ENCODE results near the gene CKS2. TPM values are rescaled to one million over a fixed set of nuclear protein-coding genes. Genes with fewer than 3 reads are reported as not detected.

The CKS2 gene
- total RNA-seq, 2 donors from 2014 or later = 2.3 to 4.7 TPM

GRCh38 chr9:89354471-89354870 is 43.5 kb downstream of the CKS2 start:
- Histone ChIP-seq H3K27ac (no peak overlapping the region), H3K36me3 (peaks cover 76% of the 10 kb centered on the region), H3K4me1 (ENCODE audit: control insufficient read depth in 1 of 2, low read depth in 2 of 2) (no peaks in the 10 kb centered on the region), H3K27me3 (replicated peaks; ENCODE audit: insufficient read depth) (no peaks in the 10 kb centered on the region), H3K4me3 (no peak overlapping the region), H3K9me3 (no peaks in the 10 kb centered on the region)
- no peak for ATAC-seq (ENCODE audit: insufficient number of reproducible peaks, low FRiP score, low read depth)
- TF ChIP-seq, protein P1, sequence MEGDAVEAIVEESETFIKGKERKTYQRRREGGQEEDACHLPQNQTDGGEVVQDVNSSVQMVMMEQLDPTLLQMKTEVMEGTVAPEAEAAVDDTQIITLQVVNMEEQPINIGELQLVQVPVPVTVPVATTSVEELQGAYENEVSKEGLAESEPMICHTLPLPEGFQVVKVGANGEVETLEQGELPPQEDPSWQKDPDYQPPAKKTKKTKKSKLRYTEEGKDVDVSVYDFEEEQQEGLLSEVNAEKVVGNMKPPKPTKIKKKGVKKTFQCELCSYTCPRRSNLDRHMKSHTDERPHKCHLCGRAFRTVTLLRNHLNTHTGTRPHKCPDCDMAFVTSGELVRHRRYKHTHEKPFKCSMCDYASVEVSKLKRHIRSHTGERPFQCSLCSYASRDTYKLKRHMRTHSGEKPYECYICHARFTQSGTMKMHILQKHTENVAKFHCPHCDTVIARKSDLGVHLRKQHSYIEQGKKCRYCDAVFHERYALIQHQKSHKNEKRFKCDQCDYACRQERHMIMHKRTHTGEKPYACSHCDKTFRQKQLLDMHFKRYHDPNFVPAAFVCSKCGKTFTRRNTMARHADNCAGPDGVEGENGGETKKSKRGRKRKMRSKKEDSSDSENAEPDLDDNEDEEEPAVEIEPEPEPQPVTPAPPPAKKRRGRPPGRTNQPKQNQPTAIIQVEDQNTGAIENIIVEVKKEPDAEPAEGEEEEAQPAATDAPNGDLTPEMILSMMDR (IDR thresholded peaks at IDR 0.05) = no peak
- DNase-seq (ENCODE audit: low spot score) = no peak

DNA sequence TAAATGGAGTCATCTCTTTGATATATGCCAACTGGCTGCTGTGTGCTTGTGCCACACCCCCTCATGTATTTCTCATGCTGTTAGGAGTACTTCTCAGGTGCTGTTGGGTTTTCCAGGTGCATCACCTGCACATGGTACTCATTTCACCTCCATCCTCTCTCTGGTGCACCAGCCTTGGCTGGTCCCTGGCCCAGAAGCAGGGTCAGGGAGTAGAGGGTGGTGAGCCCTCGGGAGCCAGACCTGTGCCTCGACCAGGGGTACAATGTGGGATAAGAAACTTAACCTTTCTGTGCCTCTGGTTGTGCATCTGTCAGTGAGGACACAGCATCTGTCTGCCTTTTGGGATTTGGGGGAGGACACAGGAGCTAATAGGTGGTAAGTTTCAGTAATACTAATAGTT is 45.8 kb downstream of the CKS2 start:
- H3K36me3 ChIP-seq = peaks cover 75% of the 10 kb centered on the region
- no peak for ATAC-seq (ENCODE audit: insufficient number of reproducible peaks, low FRiP score, low read depth)

GRCh38 chr9:89357331-89358197 is 46.6 kb downstream of the CKS2 start:
- no peaks in the 10 kb centered on the region for H3K9me3 ChIP-seq
- H3K4me1 ChIP-seq (ENCODE audit: control insufficient read depth in 1 of 2, low read depth in 2 of 2) = no peaks in the 10 kb centered on the region
- ATAC-seq (ENCODE audit: insufficient number of reproducible peaks, low FRiP score, low read depth) = no peak
- H3K4me3 ChIP-seq = no peak overlapping the region
- peaks cover 74% of the 10 kb centered on the region for H3K36me3 ChIP-seq
- H3K27me3 ChIP-seq (replicated peaks; ENCODE audit: insufficient read depth) = no peaks in the 10 kb centered on the region
- no peak overlapping the region for H3K27ac ChIP-seq
- TF ChIP-seq, protein P1 (IDR thresholded peaks at IDR 0.05) = no peak
- no peak for DNase-seq (ENCODE audit: low spot score)

More for the DNA sequence above, 45.8 kb downstream of the CKS2 start:
- H3K27ac ChIP-seq = no peak overlapping the region
- H3K9me3 ChIP-seq = no peaks in the 10 kb centered on the region
- H3K4me1 ChIP-seq (ENCODE audit: control insufficient read depth in 1 of 2, low read depth in 2 of 2) = no peaks in the 10 kb centered on the region
- DNase-seq (ENCODE audit: low spot score) = no peak
- no peaks in the 10 kb centered on the region for H3K27me3 ChIP-seq (replicated peaks; ENCODE audit: insufficient read depth)
- TF ChIP-seq, protein P1 (IDR thresholded peaks at IDR 0.05) = no peak
- H3K4me3 ChIP-seq = no peak overlapping the region

- no peaks in the 10 kb centered on the region for H3K9me3 ChIP-seq
Measured at GRCh38 chr9:89358376-89358916, 47.5 kb downstream of the CKS2 start.

GRCh38 chr9:89358985-89359384 is 48.0 kb downstream of the CKS2 start:
- ATAC-seq (ENCODE audit: insufficient number of reproducible peaks, low FRiP score, low read depth) = no peak
- Histone ChIP-seq H3K27ac (no peak overlapping the region), H3K36me3 (peaks cover 61% of the 10 kb centered on the region), H3K4me3 (no peak overlapping the region), H3K4me1 (ENCODE audit: control insufficient read depth in 1 of 2, low read depth in 2 of 2) (no peaks in the 10 kb centered on the region), H3K27me3 (replicated peaks; ENCODE audit: insufficient read depth) (no peaks in the 10 kb centered on the region), H3K9me3 (no peaks in the 10 kb centered on the region)
- no peak for DNase-seq (ENCODE audit: low spot score)
- TF ChIP-seq, protein P1 (IDR thresholded peaks at IDR 0.05) = no peak

More at GRCh38 chr9:89358376-89358916, 47.5 kb downstream of the CKS2 start:
- H3K27ac ChIP-seq = no peak overlapping the region
- TF ChIP-seq, protein P1 (IDR thresholded peaks at IDR 0.05) = no peak
- H3K27me3 ChIP-seq (replicated peaks; ENCODE audit: insufficient read depth) = no peaks in the 10 kb centered on the region
- H3K4me3 ChIP-seq = no peak overlapping the region
- ATAC-seq (ENCODE audit: insufficient number of reproducible peaks, low FRiP score, low read depth) = no peak
- no peaks in the 10 kb centered on the region for H3K4me1 ChIP-seq (ENCODE audit: control insufficient read depth in 1 of 2, low read depth in 2 of 2)
- peaks cover 67% of the 10 kb centered on the region for H3K36me3 ChIP-seq
- DNase-seq (ENCODE audit: low spot score) = no peak

Measured in thoracic aorta (tissue), 2 donors.